ENCODE results near the gene WNT3A. TPM values are rescaled to one million over a fixed set of nuclear protein-coding genes. Genes with fewer than 3 reads are reported as not detected.

WNT3A gene
- total and polyA plus RNA-seq, 12 donors, result not detected

GRCh38 chr1:228100822-228101613 is 94.2 kb downstream of the WNT3A start:
- Histone ChIP-seq H3K4me1 (peaks cover 12 to 50% (median 38%) of the 10 kb centered on the region in 9 donors), H3K4me3 (no peak overlapping the region), H3K27me3 (no peaks in the 10 kb centered on the region), H3K27ac (no peak overlapping the region), H3K9me3 (no peaks in the 10 kb centered on the region), H3K36me3 (peaks cover 6 to 64% (median 33%) of the 10 kb centered on the region in 9 donors)
- intact Hi-C loops (cut with DNase I), result no loop called here
- ATAC-seq, result no peak
- DNase-seq, result no peak
- WGBS, 2 donors, result 66 to 74% methylated on average over 12 of the region's 12 CpGs
- no peak for TF ChIP-seq CTCF (IDR thresholded peaks at IDR 0.05)

- WGBS, 2 donors, result 59 to 72% methylated on average over 14 to 15 of the region's 15 CpGs
- H3K4me3 ChIP-seq, result peak overlapping the region in 8 of 10 donors; percentile 78 to 100 (median 93)
- H3K27me3 ChIP-seq, result no peaks in the 10 kb centered on the region
- TF ChIP-seq CTCF (IDR thresholded peaks at IDR 0.05), result no peak
- intact Hi-C loops (cut with DNase I), result no loop called here
- H3K36me3 ChIP-seq, result peaks cover 6 to 64% (median 38%) of the 10 kb centered on the region in 9 donors
- DNase-seq (no peak), ATAC-seq (peak in 1 of 8 donors; percentile 0)
- no peaks in the 10 kb centered on the region for H3K9me3 ChIP-seq
- peaks cover 12 to 44% (median 32%) of the 10 kb centered on the region in 9 donors for H3K4me1 ChIP-seq
- H3K27ac ChIP-seq, result peak overlapping the region in 7 of 10 donors; percentile 83 to 95 (median 92)
Measured at GRCh38 chr1:228101614-228101993, 94.8 kb downstream of the WNT3A start.

- no peak for DNase-seq
- Histone ChIP-seq H3K4me3 (peak overlapping the region; percentile 78 to 100 (median 94)), H3K36me3 (peaks cover 6 to 64% (median 43%) of the 10 kb centered on the region in 9 donors), H3K27ac (peak overlapping the region in 9 of 10 donors; percentile 83 to 95 (median 92)), H3K9me3 (no peaks in the 10 kb centered on the region), H3K4me1 (peaks cover 12 to 38% (median 29%) of the 10 kb centered on the region in 9 donors), H3K27me3 (no peaks in the 10 kb centered on the region)
- 12 to 15% methylated on average over 63 to 73 of the region's 73 CpGs for WGBS, 2 donors
- peak in 4 of 8 donors; percentile 0 to 14 (median 3) for ATAC-seq
- TF ChIP-seq CTCF (IDR thresholded peaks at IDR 0.05), result peak in 5 of 9 donors; percentile 20 to 38 (median 32)
- intact Hi-C loops (cut with DNase I), result no loop called here
Measured at GRCh38 chr1:228101994-228102790, 95.4 kb downstream of the WNT3A start.
